ENCODE measurements around the gene TSPYL4.

The TSPYL4 gene

GRCh38 chr6:116268589-116269293 lies 14.9 kb upstream of the TSPYL4 start:
- DNase-seq: peak in 1 of 2 experiments; percentile 90

- DNase-seq: no peak
These were observed 14.1 kb upstream of the TSPYL4 start for GRCh38 chr6:116267836-116268588.

GRCh38 chr6:116266803-116267202 lies 12.9 kb upstream of the TSPYL4 start:
- no peak for DNase-seq

- peak; percentile 13 to 40 for DNase-seq
These were observed 11.4 kb upstream of the TSPYL4 start for GRCh38 chr6:116265041-116265829.

- no peak for DNase-seq
These were observed 9.5 kb upstream of the TSPYL4 start for GRCh38 chr6:116263353-116263752.

GRCh38 chr6:116258520-116258919 lies 4.6 kb upstream of the TSPYL4 start:
- DNase-seq: no peak

- no peak for DNase-seq
These were observed 2.8 kb upstream of the TSPYL4 start for GRCh38 chr6:116256694-116257093.

GRCh38 chr6:116255246-116255800 lies 1.4 kb upstream of the TSPYL4 start:
- no peak for DNase-seq

GRCh38 chr6:116254297-116255056 lies 602 bp upstream of the TSPYL4 start:
- DNase-seq: no peak

GRCh38 chr6:116253188-116253504 lies 729 bp downstream of the TSPYL4 start:
- DNase-seq: no peak

GRCh38 chr6:116251568-116252384 lies 2.1 kb downstream of the TSPYL4 start:
- DNase-seq: peak in 1 of 2 experiments; percentile 50

- DNase-seq: no peak
These were observed 5.3 kb downstream of the TSPYL4 start for GRCh38 chr6:116248577-116248976.

GRCh38 chr6:116247285-116247684 lies 6.6 kb downstream of the TSPYL4 start:
- DNase-seq: no peak

- DNase-seq: no peak
These were observed 7.8 kb downstream of the TSPYL4 start for GRCh38 chr6:116246089-116246488.

- no peak for DNase-seq
These were observed 9.6 kb downstream of the TSPYL4 start for GRCh38 chr6:116244284-116244683.

GRCh38 chr6:116239856-116240255 lies 14.0 kb downstream of the TSPYL4 start:
- DNase-seq: no peak

GRCh38 chr6:116239256-116239655 lies 14.6 kb downstream of the TSPYL4 start:
- no peak for DNase-seq

- no peak for DNase-seq
These were observed 15.8 kb downstream of the TSPYL4 start for GRCh38 chr6:116238083-116238482.

GRCh38 chr6:116234689-116235088 lies 19.2 kb downstream of the TSPYL4 start:
- no peak for DNase-seq

GRCh38 chr6:116229287-116229913 lies 24.5 kb downstream of the TSPYL4 start:
- peak in 1 of 2 experiments; percentile 34 for DNase-seq

GRCh38 chr6:116223355-116223754 lies 30.5 kb downstream of the TSPYL4 start:
- no peak for DNase-seq
